WTC11 (cell line): Measurements from ENCODE around the gene MNAT1.

Experiments
- ETV6 ChIP-seq: sonication (generic); formaldehyde crosslinking; IDR thresholded peaks from 2 replicates; pipeline ENCODE4 v1.8.1; 2022; ENCODE audit warnings: mild to moderate bottlenecking, missing genetic modification reagents
- NR1H2 ChIP-seq: sonication (generic); formaldehyde crosslinking; IDR thresholded peaks from 2 replicates; pipeline ENCODE4 v1.9.0; 2021; ENCODE audit warnings: mild to moderate bottlenecking, moderate library complexity, missing genetic modification reagents
- NR2C2 ChIP-seq: sonication (generic); formaldehyde crosslinking; IDR thresholded peaks from 2 replicates; pipeline ENCODE4 v1.8.0; 2022; ENCODE audit warnings: mild to moderate bottlenecking, missing genetic modification reagents
- SP1 ChIP-seq: sonication (generic); formaldehyde crosslinking; conservative IDR thresholded peaks from 2 replicates; pipeline ENCODE4 v1.8.1; 2022; ENCODE audit warnings: missing genetic modification reagents
- TEAD4 ChIP-seq: sonication (generic); formaldehyde crosslinking; IDR thresholded peaks from 2 replicates; pipeline ENCODE4 v1.8.0; 2022; ENCODE audit warnings: mild to moderate bottlenecking, missing genetic modification reagents
- TF ChIP-seq, protein P1 (sequence below): fragments of 200-600 bp; IDR thresholded peaks from 2 replicates; pipeline ENCODE4 v1.8.0; 2022; ENCODE audit warnings: antibody characterized with exemption
- TF ChIP-seq, protein P2 (sequence below): sonication (generic); formaldehyde crosslinking; IDR thresholded peaks from 2 replicates; pipeline ENCODE4 v1.8.0; 2022; ENCODE audit warnings: mild to moderate bottlenecking, missing genetic modification reagents
- TF ChIP-seq, protein P3 (sequence below): sonication (generic); formaldehyde crosslinking; IDR thresholded peaks from 2 replicates; pipeline ENCODE4 v1.8.0; 2022; ENCODE audit warnings: mild to moderate bottlenecking, missing genetic modification reagents
- TF ChIP-seq, protein P4 (sequence below): sonication (generic); formaldehyde crosslinking; IDR thresholded peaks from 2 replicates; pipeline ENCODE4 v1.8.0; 2022; ENCODE audit warnings: mild to moderate bottlenecking, missing genetic modification reagents

GRCh38 chr14:60758885-60759284 lies 24.3 kb downstream of the MNAT1 start:
- TF ChIP-seq, protein P1, sequence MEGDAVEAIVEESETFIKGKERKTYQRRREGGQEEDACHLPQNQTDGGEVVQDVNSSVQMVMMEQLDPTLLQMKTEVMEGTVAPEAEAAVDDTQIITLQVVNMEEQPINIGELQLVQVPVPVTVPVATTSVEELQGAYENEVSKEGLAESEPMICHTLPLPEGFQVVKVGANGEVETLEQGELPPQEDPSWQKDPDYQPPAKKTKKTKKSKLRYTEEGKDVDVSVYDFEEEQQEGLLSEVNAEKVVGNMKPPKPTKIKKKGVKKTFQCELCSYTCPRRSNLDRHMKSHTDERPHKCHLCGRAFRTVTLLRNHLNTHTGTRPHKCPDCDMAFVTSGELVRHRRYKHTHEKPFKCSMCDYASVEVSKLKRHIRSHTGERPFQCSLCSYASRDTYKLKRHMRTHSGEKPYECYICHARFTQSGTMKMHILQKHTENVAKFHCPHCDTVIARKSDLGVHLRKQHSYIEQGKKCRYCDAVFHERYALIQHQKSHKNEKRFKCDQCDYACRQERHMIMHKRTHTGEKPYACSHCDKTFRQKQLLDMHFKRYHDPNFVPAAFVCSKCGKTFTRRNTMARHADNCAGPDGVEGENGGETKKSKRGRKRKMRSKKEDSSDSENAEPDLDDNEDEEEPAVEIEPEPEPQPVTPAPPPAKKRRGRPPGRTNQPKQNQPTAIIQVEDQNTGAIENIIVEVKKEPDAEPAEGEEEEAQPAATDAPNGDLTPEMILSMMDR = no peak
- TF ChIP-seq, protein P2, sequence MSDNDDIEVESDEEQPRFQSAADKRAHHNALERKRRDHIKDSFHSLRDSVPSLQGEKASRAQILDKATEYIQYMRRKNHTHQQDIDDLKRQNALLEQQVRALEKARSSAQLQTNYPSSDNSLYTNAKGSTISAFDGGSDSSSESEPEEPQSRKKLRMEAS = no peak
- TF ChIP-seq ETV6 (no peak), NR2C2 (no peak), NR1H2 (CRISPR knock-in tag) (no peak), TEAD4 (CRISPR knock-in tag) (no peak), SP1 (CRISPR knock-in tag) (no peak)
- TF ChIP-seq, protein P3, sequence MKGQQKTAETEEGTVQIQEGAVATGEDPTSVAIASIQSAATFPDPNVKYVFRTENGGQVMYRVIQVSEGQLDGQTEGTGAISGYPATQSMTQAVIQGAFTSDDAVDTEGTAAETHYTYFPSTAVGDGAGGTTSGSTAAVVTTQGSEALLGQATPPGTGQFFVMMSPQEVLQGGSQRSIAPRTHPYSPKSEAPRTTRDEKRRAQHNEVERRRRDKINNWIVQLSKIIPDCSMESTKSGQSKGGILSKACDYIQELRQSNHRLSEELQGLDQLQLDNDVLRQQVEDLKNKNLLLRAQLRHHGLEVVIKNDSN (CRISPR knock-in tag) = no peak
- TF ChIP-seq, protein P4, sequence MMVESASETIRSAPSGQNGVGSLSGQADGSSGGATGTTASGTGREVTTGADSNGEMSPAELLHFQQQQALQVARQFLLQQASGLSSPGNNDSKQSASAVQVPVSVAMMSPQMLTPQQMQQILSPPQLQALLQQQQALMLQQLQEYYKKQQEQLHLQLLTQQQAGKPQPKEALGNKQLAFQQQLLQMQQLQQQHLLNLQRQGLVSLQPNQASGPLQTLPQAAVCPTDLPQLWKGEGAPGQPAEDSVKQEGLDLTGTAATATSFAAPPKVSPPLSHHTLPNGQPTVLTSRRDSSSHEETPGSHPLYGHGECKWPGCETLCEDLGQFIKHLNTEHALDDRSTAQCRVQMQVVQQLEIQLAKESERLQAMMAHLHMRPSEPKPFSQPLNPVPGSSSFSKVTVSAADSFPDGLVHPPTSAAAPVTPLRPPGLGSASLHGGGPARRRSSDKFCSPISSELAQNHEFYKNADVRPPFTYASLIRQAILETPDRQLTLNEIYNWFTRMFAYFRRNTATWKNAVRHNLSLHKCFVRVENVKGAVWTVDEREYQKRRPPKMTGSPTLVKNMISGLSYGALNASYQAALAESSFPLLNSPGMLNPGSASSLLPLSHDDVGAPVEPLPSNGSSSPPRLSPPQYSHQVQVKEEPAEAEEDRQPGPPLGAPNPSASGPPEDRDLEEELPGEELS (CRISPR knock-in tag) = no peak
